HG02588 (cell line): ENCODE results near the gene PRSS12.
"Not testable (repeated sequence)": the region's sequence is repeated elsewhere in the genome, so short reads cannot be mapped to it uniquely, and the experiment has no call there.

Source experiments
- ATAC-seq: cut with Tn5 transposase; IDR thresholded peaks from one replicate; pipeline ENCODE4 v1.9.1; 2021; ENCODE audit warnings: mild to moderate bottlenecking, moderate library complexity; ENCODE audit not compliant: unreplicated experiment

Gene PRSS12

DNA sequence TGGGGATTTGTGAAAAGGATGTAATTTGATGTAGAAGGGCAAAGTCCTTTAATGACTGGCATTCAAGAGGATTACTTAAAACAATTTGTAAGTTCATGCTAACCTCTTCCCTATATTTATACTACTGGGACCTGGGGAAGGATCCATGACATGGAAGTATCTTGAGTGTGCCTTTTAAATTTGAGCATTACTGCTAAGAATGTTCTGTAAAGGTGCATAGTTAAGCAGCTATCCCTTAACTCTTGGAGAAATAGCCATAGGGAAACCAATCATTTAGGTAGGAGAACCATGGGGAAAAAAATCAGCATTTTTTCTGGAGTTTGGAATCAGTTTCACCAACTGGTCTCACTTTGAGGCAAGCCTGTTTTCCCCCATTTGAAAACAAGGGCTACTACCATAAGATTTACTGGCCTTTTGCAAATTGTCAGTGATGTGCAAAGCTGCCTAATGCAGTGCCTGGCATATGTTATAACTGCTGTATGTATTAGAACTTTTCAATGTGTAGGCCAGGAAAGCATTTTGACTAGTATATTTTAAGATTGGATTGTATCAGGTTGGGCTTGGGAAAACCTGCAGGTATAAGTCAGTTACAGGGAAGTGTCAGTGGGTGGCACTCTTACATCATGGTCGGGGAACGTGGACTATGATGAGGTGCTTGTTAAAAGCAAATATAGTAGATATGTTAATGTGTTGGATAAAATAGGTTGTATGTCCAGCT lies 72.1 kb downstream of the PRSS12 start:
- ATAC-seq, result peak; percentile 25

DNA sequence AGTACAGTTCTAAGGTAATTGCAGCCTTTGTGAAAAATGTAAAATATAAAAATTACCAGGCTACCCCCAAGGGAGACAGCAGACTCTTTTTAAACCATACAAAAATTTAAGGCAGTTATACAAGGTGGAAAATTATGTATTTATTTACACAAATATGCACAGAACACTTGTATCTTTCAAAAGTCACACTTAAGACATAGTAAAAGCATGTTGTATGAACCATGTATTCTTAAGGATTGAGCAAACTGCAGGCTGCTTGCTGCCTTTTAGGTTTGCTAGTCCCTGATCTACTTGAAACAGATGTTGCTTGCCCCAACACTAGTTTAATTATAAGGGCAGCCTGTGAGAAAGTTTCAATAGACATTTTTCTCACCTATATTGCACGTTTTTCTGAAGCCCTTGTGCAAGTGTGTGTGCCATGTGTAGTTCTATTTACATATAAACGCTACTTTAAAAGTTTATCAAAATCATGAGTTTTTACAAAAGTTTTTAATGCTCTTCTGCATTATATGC lies 72.8 kb downstream of the PRSS12 start:
- ATAC-seq, result no peak

- ATAC-seq, result no peak
Observed at GRCh38 chr4:118279328-118279727, 73.5 kb downstream of the PRSS12 start.

GRCh38 chr4:118278473-118279274 lies 74.1 kb downstream of the PRSS12 start:
- peak; percentile 89 for ATAC-seq

- no peak for ATAC-seq
Observed at GRCh38 chr4:118277243-118277642, 75.6 kb downstream of the PRSS12 start.

GRCh38 chr4:118276580-118276979 lies 76.2 kb downstream of the PRSS12 start:
- ATAC-seq, result no peak

DNA sequence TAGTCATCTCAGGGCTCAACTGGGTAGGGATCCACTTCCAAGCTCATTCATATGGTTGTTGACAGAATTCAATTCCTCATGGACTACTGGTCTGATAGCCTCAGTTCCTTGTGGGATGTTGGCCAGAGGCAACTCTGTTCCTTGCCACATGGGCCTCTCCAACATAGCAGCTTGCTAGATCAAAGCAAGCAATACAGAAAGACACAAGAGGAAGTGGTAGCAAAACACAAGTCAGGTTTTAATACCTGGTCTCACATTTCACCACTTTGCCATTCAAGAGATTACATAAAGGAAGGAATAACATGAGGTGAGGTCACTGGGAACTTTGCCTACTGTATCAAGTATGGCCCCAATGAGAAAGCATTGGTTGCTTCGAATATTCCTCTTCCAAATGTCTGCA lies 79.2 kb downstream of the PRSS12 start:
- ATAC-seq, result no peak

- ATAC-seq, result no peak
Observed at GRCh38 chr4:118271788-118272187, 81.0 kb downstream of the PRSS12 start.

DNA sequence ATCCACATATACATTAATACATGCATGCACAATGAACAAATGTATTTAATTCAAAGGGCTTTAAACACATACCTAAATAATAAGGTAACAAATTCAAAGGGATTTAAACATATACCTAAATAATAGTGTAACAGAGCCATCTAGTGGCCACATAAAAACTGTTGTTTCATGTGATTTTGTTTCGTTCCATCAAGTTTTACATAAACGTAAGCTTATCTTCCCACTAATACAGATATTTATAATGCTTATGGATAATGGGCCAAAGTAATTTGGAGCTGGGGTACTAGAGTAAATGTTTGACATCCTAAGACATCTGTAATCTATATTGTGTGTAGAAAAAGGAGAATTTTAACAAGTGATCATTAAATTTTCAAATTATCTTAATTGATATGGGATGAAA lies 82.3 kb downstream of the PRSS12 start:
- ATAC-seq, result peak; percentile 60

GRCh38 chr4:118268780-118269179 lies 84.0 kb downstream of the PRSS12 start:
- no peak for ATAC-seq

DNA sequence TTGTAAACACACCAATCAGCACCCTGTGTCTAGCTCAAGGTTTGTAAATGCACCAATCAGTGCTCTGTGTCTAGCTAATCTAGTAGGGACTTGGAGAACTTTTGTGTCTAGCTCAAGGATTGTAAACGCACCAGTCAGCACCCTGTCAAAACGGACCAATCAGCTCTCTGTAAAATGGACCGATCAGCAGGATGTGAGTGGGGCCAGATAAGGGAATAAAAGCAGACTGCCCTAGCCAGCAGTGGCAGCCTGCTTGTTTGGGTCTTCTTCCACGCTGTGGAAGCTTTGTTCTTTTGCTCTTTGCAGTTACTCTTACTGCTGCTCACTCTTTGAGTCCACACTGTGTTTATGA lies 86.7 kb downstream of the PRSS12 start:
- ATAC-seq, result not testable (repeated sequence)

DNA sequence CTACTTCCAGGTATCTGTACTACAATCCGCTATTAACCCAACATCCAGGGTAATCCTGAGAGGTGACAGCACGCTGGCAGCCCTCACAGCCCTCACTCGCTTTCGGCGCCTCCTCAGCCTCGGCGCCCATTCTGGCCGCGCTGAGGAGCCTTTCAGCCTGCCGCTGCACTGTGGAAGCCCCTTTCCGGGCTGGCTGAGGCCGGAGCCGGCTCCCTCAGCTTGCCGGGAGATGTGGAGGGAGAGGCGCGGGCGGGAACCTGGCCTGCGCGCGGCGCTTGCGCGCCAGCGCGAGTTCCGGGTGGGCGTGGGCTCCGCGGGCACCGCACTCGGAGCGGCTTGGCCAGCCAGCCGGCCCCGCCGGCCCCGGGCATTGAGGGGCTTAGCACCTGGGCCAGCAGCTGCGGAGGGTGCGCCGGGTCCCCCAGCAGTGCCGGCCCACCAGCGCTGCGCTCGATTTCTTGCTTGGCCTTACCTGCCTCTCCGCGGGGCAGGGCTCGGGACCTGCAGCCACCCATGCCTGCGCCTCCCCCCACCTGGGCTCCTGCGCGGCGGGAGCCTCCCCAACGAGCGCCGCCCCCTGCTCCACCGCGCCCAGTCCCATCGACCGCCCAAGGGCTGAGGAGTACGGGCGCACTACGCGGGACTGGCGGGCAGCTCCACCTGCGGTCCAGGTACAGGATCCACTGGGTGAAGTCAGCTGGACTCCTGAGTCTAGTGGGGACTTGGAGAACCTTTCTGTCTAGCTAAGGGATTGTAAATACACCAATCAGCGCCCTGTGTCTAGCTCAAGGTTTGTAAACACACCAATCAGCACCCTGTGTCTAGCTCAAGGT lies 87.3 kb downstream of the PRSS12 start:
- ATAC-seq, result no peak

DNA sequence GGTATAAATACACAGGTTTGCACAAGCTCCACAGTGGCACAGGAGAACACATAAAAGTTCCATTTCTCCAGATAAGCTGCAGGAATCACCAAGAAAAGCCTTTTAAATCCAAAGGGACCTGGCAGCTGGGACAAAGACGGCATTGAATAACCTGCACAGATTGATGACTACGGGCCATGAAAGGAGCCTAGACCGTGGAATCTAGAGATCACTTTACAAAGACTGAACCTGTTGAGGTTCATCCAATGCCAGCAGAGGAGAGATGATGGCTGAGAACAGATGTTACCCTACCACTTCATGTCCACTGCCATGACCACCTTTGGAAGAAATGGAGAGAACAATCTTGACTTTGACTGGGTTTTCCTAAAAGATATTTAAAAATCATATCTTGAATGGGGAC lies 88.7 kb downstream of the PRSS12 start:
- no peak for ATAC-seq

DNA sequence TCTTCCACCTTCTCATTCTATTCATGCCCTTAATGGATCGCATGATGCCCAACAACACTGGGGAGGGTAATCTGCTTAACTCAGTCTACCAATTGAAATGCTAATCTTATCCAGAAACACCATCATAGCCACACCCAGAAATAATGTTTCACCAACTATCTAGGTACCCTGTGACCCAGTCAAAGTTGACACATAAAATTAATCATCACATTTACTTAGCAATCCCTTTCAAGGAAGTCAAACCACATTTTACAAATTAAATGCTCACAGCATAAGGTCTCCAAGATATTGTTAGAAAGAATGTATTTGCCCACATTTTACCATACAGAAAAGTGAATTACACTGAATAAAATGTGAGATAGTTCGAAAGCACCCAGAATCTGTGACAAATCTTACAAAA lies 92.5 kb downstream of the PRSS12 start:
- ATAC-seq, result no peak

DNA sequence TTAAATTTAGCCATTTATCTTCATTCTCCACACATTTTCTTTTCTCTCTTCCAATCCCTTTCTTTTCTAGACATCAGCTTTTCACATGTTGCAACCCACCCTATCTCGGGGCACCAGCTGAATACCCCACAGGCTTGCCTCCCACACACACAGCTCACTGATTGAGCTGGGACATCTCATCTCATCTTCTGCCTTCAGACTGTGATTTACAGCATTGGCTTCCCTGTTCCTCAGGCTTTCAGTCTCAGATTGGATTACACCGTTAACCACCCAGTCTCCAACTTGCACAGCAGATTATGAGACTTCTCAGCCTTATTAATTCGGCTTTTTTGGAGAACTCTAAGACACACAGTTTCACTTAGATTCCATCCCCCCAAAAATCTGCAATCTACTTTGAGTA lies 93.7 kb downstream of the PRSS12 start:
- ATAC-seq, result no peak

GRCh38 chr4:118254368-118254767 lies 98.4 kb downstream of the PRSS12 start:
- no peak for ATAC-seq

DNA sequence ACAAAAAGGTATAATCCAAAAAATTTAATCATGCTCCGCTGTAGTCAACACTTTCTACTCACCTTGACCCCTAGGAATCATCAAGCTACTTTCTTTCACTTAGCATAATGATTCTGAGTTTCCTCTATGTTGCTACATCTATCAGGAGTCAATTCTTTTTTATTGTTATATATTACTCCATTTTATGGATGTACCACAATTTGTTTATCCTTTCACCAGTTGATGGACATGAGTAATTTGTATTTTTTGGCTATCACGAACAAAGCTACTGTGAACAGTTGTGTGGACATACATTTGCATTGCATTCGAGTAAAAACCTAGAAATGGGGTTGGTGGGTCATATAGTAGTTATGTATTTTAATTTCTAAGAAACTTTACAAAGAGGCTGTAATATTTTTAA lies 102.9 kb downstream of the PRSS12 start:
- no peak for ATAC-seq

DNA sequence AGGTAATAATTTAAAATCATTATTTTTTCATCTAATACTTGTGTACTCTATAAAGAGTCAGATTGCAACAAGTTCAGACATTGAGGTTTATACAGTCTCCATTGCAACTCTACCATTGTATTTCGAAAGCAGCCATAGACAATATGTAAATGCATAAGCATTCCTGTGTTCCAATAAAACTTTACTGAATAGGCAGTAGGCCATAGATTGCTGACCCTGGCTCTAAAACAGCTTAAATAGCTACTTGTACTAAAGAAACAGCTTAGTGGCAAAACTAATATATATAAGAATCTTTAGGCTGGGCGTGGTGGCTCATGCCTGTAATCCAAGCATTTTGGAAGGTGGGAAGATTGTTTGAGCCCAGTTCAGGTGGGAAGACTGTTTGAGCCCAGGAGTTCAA lies 115.3 kb downstream of the PRSS12 start:
- ATAC-seq, result no peak

DNA sequence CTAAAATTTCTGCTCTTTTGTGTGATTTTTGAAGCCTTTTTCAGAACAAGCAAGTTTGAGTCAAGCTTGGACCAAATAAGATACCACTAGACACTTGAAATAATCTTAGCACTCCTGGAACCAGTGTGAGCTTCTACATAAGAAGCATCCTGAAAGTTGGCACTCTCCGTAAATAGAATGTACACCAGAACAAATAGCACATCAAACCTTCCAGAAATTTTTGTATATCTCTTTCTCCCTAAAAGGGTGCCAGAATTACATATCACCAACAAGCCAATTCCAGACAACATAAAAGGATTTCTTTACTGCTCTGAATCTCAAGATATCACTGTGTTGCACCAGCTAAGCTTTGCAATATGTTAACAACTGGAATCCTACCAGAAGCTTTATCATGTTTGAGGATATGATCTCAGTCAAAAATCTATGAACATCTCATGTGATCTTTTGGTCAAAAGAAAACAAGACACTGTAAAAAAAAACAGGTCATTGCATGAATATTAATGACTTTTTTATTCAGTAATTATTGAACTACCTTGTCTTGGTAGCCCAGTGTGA lies 117.2 kb downstream of the PRSS12 start:
- ATAC-seq, result no peak
